GM12801 (cell line): Measurements from ENCODE around the gene IKZF1.

Experiments used
- TF ChIP-seq, protein P1 (sequence below): IDR thresholded peaks from one replicate; pipeline ENCODE4 v1.5.1; 2011; ENCODE audit warnings: control low read depth; ENCODE audit not compliant: insufficient read length; ENCODE audit errors: extremely low read depth

The IKZF1 gene

GRCh38 chr7:50273870-50274269 lies 30.6 kb upstream of the IKZF1 start:
- TF ChIP-seq, protein P1, sequence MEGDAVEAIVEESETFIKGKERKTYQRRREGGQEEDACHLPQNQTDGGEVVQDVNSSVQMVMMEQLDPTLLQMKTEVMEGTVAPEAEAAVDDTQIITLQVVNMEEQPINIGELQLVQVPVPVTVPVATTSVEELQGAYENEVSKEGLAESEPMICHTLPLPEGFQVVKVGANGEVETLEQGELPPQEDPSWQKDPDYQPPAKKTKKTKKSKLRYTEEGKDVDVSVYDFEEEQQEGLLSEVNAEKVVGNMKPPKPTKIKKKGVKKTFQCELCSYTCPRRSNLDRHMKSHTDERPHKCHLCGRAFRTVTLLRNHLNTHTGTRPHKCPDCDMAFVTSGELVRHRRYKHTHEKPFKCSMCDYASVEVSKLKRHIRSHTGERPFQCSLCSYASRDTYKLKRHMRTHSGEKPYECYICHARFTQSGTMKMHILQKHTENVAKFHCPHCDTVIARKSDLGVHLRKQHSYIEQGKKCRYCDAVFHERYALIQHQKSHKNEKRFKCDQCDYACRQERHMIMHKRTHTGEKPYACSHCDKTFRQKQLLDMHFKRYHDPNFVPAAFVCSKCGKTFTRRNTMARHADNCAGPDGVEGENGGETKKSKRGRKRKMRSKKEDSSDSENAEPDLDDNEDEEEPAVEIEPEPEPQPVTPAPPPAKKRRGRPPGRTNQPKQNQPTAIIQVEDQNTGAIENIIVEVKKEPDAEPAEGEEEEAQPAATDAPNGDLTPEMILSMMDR: no peak

GRCh38 chr7:50274361-50274760 lies 30.2 kb upstream of the IKZF1 start:
- TF ChIP-seq, protein P1: no peak

DNA sequence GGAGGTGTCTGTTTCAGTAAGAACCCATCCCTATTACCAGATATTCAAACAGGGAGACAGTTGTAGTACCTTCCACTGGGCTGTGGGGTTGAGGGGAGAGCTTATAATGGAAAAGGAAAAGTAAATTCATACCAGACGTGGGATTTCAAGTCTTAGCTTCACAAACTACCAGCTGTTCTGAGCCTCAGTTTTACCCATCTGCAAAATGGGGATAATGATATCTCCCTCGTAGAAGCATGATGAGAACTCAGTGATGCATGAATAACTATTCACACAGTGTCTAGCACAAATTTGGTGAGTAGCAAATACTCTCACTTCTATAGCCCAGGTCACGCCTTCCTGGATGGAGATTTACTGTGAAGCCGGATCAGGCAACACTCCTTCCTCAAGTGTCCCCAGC lies 29.1 kb upstream of the IKZF1 start:
- TF ChIP-seq, protein P1: no peak

GRCh38 chr7:50276483-50276882 lies 28.0 kb upstream of the IKZF1 start:
- TF ChIP-seq, protein P1: no peak

- TF ChIP-seq, protein P1: no peak
These were observed 26.4 kb upstream of the IKZF1 start for GRCh38 chr7:50278120-50278519.

- TF ChIP-seq, protein P1: no peak
These were observed 22.7 kb upstream of the IKZF1 start for GRCh38 chr7:50281680-50282445.

- TF ChIP-seq, protein P1: no peak
These were observed 21.5 kb upstream of the IKZF1 start for GRCh38 chr7:50282813-50283605.
